Tibial nerve (tissue), 4 donors: ENCODE data around the gene NEU2. TPM values are rescaled to one million over a fixed set of nuclear protein-coding genes. Genes with fewer than 3 reads are reported as not detected.
"Not testable (repeated sequence)": the region's sequence is repeated elsewhere in the genome, so short reads cannot be mapped to it uniquely, and the experiment has no call there.

Experiments
- DNase-seq, 2 donors: peaks; one replicate each; pipeline ENCODE4 v3.0.0-alpha.2; 2019; ENCODE audit warnings: low spot score in 2 of 2
- H3K27ac ChIP-seq, 4 donors: fragments of 200-600 bp; sonication (generic) in 3 of 4; one replicate each; pipeline ENCODE4 v1.5.1; 2017 to 2019; ENCODE audit warnings: mild to moderate bottlenecking in 1 of 4
- H3K27me3 ChIP-seq, 2 donors: fragments of 200-600 bp; sonication (generic) in 1 of 2; one replicate each; pipeline versions ENCODE4 v1.5.1 to v1.6.0; 2017 to 2019
- H3K36me3 ChIP-seq, 3 donors: fragments of 200-600 bp; sonication (generic); one replicate each; pipeline ENCODE4 v1.5.1; 2018 to 2019
- H3K4me1 ChIP-seq, 4 donors: fragments of 200-600 bp; sonication (generic) in 3 of 4; one replicate each; pipeline ENCODE4 v1.5.1; 2017 to 2019
- H3K4me3 ChIP-seq, 4 donors: fragments of 200-600 bp; sonication (generic) in 3 of 4; one replicate each; pipeline ENCODE4 v1.5.1; 2017 to 2019; ENCODE audit warnings: mild to moderate bottlenecking in 1 of 4, moderate library complexity in 1 of 4
- H3K9me3 ChIP-seq, 4 donors: fragments of 200-600 bp; sonication (generic) in 3 of 4; one replicate each; pipeline ENCODE4 v1.5.1; 2017 to 2019
- EP300 ChIP-seq, 2 donors: sonication (generic); formaldehyde crosslinking; IDR thresholded peaks; one replicate each; pipeline ENCODE4 v1.6.1; 2017; ENCODE audit warnings: antibody characterized with exemption in 2 of 2, mild to moderate bottlenecking in 1 of 2
- POLR2A ChIP-seq, 2 donors: fragments of 450-650 bp; IDR thresholded peaks; one replicate each; pipeline ENCODE4 v1.6.1; 2017; ENCODE audit warnings: antibody characterized with exemption in 2 of 2, mild to moderate bottlenecking in 2 of 2, moderate library complexity in 2 of 2
- WGBS, 2 donors: methylation state at CpG; one replicate each; pipeline ENCODE4 v1.1.5; 2018; 5-methylcytosine and 5-hydroxymethylcytosine counted together
- total RNA-seq, 4 donors: library from RNA; depleted of rRNA; stranded (reverse); fragments of >200 nt; gene quantifications; one replicate each; pipeline ENCODE4 v1.1.0, GENCODE V29; 2016
- TF ChIP-seq, protein P1 (sequence below), 5 experiments: fragments of 200-600 bp in 3 of 5; fragments of 450-650 bp in 2 of 5; sonication (generic) in 3 of 5; IDR thresholded peaks; one replicate each; pipeline ENCODE4 v1.5.1; 2016 to 2019; ENCODE audit warnings: antibody characterized with exemption in 5 of 5, mild to moderate bottlenecking in 3 of 5, moderate library complexity in 2 of 5

NEU2 gene
- total RNA-seq, 4 donors from 2014 or later: not detected

DNA sequence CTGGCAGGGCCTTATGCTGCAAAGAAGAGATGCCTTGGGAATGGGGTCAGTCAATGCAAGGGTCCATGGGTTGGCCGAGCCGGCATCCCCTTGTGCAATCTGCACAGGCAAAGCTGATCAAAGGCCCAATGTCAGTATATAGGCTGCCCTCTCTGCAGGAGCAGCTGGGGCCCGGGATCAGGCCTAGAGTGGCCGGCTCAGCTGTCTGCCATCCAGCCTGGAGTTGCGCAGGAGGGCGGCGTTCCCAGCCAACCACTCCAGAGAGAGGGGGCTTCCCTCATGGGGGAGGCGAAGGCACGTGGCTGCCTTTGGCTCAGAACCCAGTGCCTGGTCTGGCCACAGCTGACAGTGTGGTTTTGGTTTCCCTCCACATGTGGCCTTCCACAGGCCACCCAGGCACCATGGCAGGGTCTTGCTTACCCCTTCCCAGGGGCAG is 31.5 kb downstream of the NEU2 start:
- TF ChIP-seq POLR2A (IDR thresholded peaks at IDR 0.05): no peak
- TF ChIP-seq, protein P1, sequence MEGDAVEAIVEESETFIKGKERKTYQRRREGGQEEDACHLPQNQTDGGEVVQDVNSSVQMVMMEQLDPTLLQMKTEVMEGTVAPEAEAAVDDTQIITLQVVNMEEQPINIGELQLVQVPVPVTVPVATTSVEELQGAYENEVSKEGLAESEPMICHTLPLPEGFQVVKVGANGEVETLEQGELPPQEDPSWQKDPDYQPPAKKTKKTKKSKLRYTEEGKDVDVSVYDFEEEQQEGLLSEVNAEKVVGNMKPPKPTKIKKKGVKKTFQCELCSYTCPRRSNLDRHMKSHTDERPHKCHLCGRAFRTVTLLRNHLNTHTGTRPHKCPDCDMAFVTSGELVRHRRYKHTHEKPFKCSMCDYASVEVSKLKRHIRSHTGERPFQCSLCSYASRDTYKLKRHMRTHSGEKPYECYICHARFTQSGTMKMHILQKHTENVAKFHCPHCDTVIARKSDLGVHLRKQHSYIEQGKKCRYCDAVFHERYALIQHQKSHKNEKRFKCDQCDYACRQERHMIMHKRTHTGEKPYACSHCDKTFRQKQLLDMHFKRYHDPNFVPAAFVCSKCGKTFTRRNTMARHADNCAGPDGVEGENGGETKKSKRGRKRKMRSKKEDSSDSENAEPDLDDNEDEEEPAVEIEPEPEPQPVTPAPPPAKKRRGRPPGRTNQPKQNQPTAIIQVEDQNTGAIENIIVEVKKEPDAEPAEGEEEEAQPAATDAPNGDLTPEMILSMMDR (IDR thresholded peaks at IDR 0.05): no peak
- TF ChIP-seq EP300 (IDR thresholded peaks at IDR 0.05): no peak
- no peak for DNase-seq
- Histone ChIP-seq H3K27me3 (no peaks in the 10 kb centered on the region), H3K27ac (peak overlapping the region in 1 of 4 donors; percentile 77), H3K9me3 (no peaks in the 10 kb centered on the region), H3K36me3 (no peaks in the 10 kb centered on the region), H3K4me3 (peak overlapping the region in 1 of 4 donors; percentile 53), H3K4me1 (peaks cover 0 to 52% (median 19%) of the 10 kb centered on the region in 4 donors)
- WGBS, 2 donors: 83 to 88% methylated on average over 5 to 9 of the region's 9 CpGs

DNA sequence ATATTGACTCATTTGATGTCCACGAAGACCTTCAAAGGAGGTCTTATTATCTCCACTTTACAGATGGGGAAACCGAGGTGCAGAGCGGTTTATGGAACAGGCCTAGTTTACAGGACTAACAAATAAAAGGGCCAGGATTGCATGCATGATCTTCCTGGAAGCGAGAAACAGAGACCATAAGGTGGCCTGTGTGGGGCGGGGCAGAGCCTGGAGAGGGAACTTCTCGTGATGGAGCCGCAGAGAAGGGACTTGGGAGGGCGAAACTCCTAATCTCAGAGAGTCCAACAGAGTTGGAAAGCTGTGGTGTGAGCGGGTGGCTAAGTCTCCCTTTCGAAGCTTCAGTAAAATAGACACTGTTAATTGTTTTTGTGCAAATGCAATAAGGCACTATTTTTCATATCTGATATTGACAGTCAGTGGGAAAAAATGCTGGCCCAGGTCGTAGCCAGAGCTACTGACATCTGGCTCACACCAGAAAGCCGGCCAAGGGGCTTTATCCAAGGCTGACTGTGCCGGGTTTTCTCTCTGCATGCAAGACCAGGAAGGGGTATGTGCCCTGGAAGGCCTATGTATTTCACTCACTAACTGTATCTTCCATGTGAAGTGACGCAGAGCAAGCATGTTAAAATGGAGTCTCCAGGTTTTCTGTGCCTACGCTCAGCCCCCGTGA is 32.2 kb downstream of the NEU2 start:
- no peaks in the 10 kb centered on the region for H3K9me3 ChIP-seq
- no peak overlapping the region for H3K4me3 ChIP-seq
- H3K4me1 ChIP-seq: peaks cover 0 to 49% (median 16%) of the 10 kb centered on the region in 4 donors
- WGBS, 2 donors: 76 to 83% methylated on average over 16 of the region's 16 CpGs
- DNase-seq: no peak
- TF ChIP-seq EP300 (IDR thresholded peaks at IDR 0.05) (no peak), POLR2A (IDR thresholded peaks at IDR 0.05) (no peak)
- TF ChIP-seq, protein P1 (IDR thresholded peaks at IDR 0.05): no peak
- H3K27ac ChIP-seq: no peak overlapping the region
- H3K36me3 ChIP-seq: no peaks in the 10 kb centered on the region
- no peaks in the 10 kb centered on the region for H3K27me3 ChIP-seq

DNA sequence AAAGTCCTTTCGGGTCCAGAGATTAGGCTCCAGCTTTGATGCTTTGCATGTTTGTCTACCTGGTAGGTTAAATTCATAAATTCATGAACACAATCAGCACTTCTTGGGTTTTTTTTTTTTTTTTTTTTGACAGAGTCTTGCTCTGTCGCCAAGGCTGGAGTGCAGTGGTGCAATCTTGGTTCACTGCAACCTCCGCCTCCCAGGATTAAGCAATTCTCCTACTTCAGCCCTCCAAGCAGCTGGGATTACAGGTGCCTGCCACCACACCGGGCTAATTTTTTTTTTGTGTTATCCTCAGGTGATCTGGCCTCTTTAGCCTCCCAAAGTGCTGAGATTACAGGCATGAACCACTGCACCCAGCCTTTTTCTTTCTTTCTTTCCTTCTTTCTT is 32.7 kb downstream of the NEU2 start:
- not testable (repeated sequence) for H3K4me3 ChIP-seq, DNase-seq, H3K27ac ChIP-seq, H3K27me3 ChIP-seq, H3K36me3 ChIP-seq, H3K9me3 ChIP-seq
- 82 to 88% methylated on average over 4 of the region's 4 CpGs for WGBS, 2 donors
- peaks cover 0 to 48% (median 16%) of the 10 kb centered on the region in 4 donors for H3K4me1 ChIP-seq

DNA sequence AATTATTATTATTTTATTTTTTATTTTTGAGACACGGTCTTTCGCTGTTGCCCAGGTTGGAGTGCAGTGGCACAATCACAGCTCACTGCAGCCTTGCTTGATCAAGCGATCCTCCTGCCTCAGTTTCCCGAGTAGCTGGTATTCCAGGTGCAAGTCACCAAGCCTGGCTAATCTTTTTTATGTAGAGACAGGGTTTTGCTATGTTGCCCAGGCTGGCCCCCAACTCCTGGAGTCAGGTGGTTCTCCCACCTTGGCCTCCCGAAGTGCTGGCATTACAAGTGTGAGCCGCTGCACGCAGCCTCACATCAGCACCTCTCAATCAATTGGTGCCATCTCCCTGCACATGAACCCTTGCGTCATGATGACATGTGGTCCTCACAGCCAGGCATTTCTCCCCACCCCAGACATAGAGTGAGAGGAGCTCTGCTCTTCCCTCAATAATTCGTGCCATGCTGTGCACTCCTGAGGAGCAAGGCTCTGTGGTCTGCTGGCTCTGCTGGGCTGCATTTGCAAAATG is 33.5 kb downstream of the NEU2 start:
- Histone ChIP-seq H3K36me3 (no peaks in the 10 kb centered on the region), H3K4me1 (peaks cover 0 to 40% (median 16%) of the 10 kb centered on the region in 4 donors), H3K4me3 (no peak overlapping the region), H3K27me3 (no peaks in the 10 kb centered on the region), H3K27ac (no peak overlapping the region), H3K9me3 (no peaks in the 10 kb centered on the region)
- DNase-seq: no peak
- no peak for TF ChIP-seq EP300 (IDR thresholded peaks at IDR 0.05)
- no peak for TF ChIP-seq POLR2A (IDR thresholded peaks at IDR 0.05)
- TF ChIP-seq, protein P1 (IDR thresholded peaks at IDR 0.05): no peak
- 92 to 94% methylated on average over 9 of the region's 9 CpGs for WGBS, 2 donors

DNA sequence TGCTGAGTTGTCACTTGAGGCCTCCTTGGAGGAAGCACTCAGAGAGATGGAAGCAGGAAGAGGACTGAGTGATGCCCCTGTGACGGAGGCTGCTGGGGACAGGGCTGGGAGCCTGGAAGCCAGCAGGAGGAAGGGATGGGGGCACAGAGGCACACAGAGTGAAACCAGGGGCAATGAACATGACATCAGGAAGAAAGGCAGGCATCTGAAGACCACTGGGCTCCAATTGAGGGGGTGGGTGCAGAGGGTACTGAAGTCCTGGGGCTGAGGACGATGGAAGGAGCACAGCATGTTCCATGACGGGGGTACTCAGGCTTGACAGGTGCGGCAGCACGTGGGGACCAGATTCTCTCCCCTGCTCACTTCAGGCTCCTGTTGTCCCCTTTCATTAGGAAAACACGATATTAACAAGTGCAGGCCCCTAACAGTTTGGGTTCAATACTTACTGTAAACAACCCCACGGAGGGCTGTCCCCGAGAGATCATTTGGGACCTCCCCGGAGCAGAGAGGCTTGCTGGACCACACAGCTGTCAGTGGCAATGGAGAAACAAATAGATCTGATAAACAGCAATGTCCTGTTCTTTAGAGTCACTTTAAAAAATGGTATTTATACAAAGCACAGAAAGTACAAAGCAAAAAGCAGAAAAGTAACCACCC is 36.4 kb downstream of the NEU2 start:
- Histone ChIP-seq H3K27me3 (no peaks in the 10 kb centered on the region), H3K4me3 (no peak overlapping the region), H3K9me3 (peaks cover 0 to 14% (median 3%) of the 10 kb centered on the region in 4 donors), H3K36me3 (peaks cover 0 to 4% (median 0%) of the 10 kb centered on the region in 3 donors), H3K27ac (peak overlapping the region in 1 of 4 donors; percentile 52), H3K4me1 (peaks cover 0 to 22% (median 6%) of the 10 kb centered on the region in 4 donors)
- 67 to 69% methylated on average over 9 of the region's 9 CpGs for WGBS, 2 donors
- TF ChIP-seq EP300 (IDR thresholded peaks at IDR 0.05): no peak
- TF ChIP-seq, protein P1 (IDR thresholded peaks at IDR 0.05): no peak
- no peak for TF ChIP-seq POLR2A (IDR thresholded peaks at IDR 0.05)
- no peak for DNase-seq
